ENCODE results near the gene SYNDIG1L.

- no peak for TF ChIP-seq CTCF (IDR thresholded peaks at IDR 0.05; ENCODE audit: poor library complexity, severe bottlenecking)
- TF ChIP-seq EP300 (conservative IDR thresholded peaks at IDR 0.05; ENCODE audit: poor library complexity, severe bottlenecking), result no peak
- TF ChIP-seq REST (IDR thresholded peaks at IDR 0.05; ENCODE audit: borderline replicate concordance), result no peak
- TF ChIP-seq EZH2 (IDR thresholded peaks at IDR 0.05; ENCODE audit: borderline replicate concordance, insufficient read depth, low read length, poor library complexity, severe bottlenecking), result no peak
- TF ChIP-seq POLR2AphosphoS5 (IDR thresholded peaks at IDR 0.05), result no peak
- TF ChIP-seq SMC3 (conservative IDR thresholded peaks at IDR 0.05; ENCODE audit: poor library complexity), result no peak
- TF ChIP-seq TAF1 (IDR thresholded peaks at IDR 0.05; ENCODE audit: low read depth), result no peak
Measured at GRCh38 chr14:74357585-74357984, 68.4 kb downstream of the SYNDIG1L start.

Data from neural cell (in vitro differentiated cells).